ENCODE data around the gene PALD1.

PALD1 gene

GRCh38 chr10:70478191-70479164 lies at the start of gene PALD1:
Gene PALD1 (plus strand): TSS chr10:70478767. CDS start chr10:70525952, 47,185 bp downstream.
- H3K27ac ChIP-seq = no peak within 1 kb of the TSS
- TF ChIP-seq CTCF (conservative IDR thresholded peaks at IDR 0.05) (no peak), ZFX (IDR thresholded peaks at IDR 0.05) (no peak)

- H3K27ac ChIP-seq = no peak overlapping the region
- TF ChIP-seq CTCF (conservative IDR thresholded peaks at IDR 0.05) = no peak
- TF ChIP-seq ZFX (IDR thresholded peaks at IDR 0.05) = no peak
Measured at GRCh38 chr10:70430493-70431445, 47.8 kb upstream of the PALD1 start.

- H3K27ac ChIP-seq = no peak overlapping the region
- TF ChIP-seq CTCF (conservative IDR thresholded peaks at IDR 0.05) = no peak
- no peak for TF ChIP-seq ZFX (IDR thresholded peaks at IDR 0.05)
Measured at GRCh38 chr10:70432101-70432500, 46.5 kb upstream of the PALD1 start.

- no peak overlapping the region for H3K27ac ChIP-seq
- TF ChIP-seq CTCF (conservative IDR thresholded peaks at IDR 0.05) (no peak), ZFX (IDR thresholded peaks at IDR 0.05) (no peak)
Measured at GRCh38 chr10:70432561-70433263, 45.9 kb upstream of the PALD1 start.

- TF ChIP-seq ZFX (IDR thresholded peaks at IDR 0.05) (no peak), CTCF (conservative IDR thresholded peaks at IDR 0.05) (no peak)
- H3K27ac ChIP-seq = no peak overlapping the region
Measured at GRCh38 chr10:70433581-70434280, 44.8 kb upstream of the PALD1 start.

- H3K27ac ChIP-seq = no peak overlapping the region
- TF ChIP-seq ZFX (IDR thresholded peaks at IDR 0.05) (no peak), CTCF (conservative IDR thresholded peaks at IDR 0.05) (no peak)
Measured at GRCh38 chr10:70435241-70436085, 43.1 kb upstream of the PALD1 start.
